Pancreas (tissue), 10 donors: ENCODE results near the gene MPRIP. TPM values are rescaled to one million over a fixed set of nuclear protein-coding genes. Genes with fewer than 3 reads are reported as not detected.
A peak's percentile ranks its signal among the peaks of the same experiment; 100 is the strongest.
"Not testable (repeated sequence)": the region's sequence is repeated elsewhere in the genome, so short reads cannot be mapped to it uniquely, and the experiment has no call there.

Experiments
- ATAC-seq, 4 donors: fragments of 200-7000 bp; cut with Tn5 transposase; one replicate each; pipeline versions ENCODE4 v1.8.0 to v1.9.1; 2020; ENCODE audit warnings: mild to moderate bottlenecking in 4 of 4, moderate library complexity in 4 of 4
- DNase-seq, 6 donors: peaks; one replicate each; pipeline ENCODE4 v3.0.0-alpha.2; 2020
- FAIRE-seq: peaks from 2 replicates; lab custom pipeline; 2012; peaks lifted over from hg19 to GRCh38; lab: Jason Lieb, UNC
- H3K27ac ChIP-seq, 4 donors: fragments of 200-600 bp; sonication (generic); 1 replicate in 3 of 4; 2 replicates in 1 of 4; pipeline versions ENCODE4 v1.5.0 to v1.8.0; 2020
- H3K27me3 ChIP-seq, 4 donors: fragments of 200-600 bp; one replicate each; pipeline ENCODE4 v1.8.0; 2021
- H3K36me3 ChIP-seq, 3 donors: fragments of 200-600 bp; sonication (generic) in 1 of 3; one replicate each; pipeline versions ENCODE4 v1.5.0 to v1.8.0; 2020 to 2021
- H3K4me1 ChIP-seq, 3 donors: fragments of 200-600 bp; one replicate each; pipeline ENCODE4 v1.8.0; 2021
- H3K4me3 ChIP-seq, 4 donors: fragments of 200-600 bp; sonication (generic) in 2 of 4; one replicate each; pipeline versions ENCODE4 v1.5.0 to v1.8.0; 2020 to 2021
- H3K9me3 ChIP-seq, 4 donors: fragments of 200-600 bp; one replicate each; pipeline ENCODE4 v1.8.0; 2021
- CTCF ChIP-seq, 4 donors: fragments of 200-600 bp; sonication (generic) in 3 of 4; IDR thresholded peaks; one replicate each; pipeline versions ENCODE4 v1.5.0 to v1.8.0; 2021; ENCODE audit warnings: antibody characterized with exemption in 4 of 4
- WGBS, 2 donors: extraction: QIAGEN DNeasy Blood & Tissue Kit; methylation state at CpG; one replicate each; pipeline ENCODE4 v1.1.7; 2013; 5-methylcytosine and 5-hydroxymethylcytosine counted together
- intact Hi-C, 3 donors: fragments of 100-400 bp; cut with DNase I; formaldehyde crosslinking; loops; one replicate each; pipeline versions ENCODE4 v1.11.1 to v1.14.2; 2022
- polyA plus RNA-seq, 2 donors: library from polyadenylated mRNA; stranded (reverse); fragments of 200-250 nt; gene quantifications; one replicate each; pipeline ENCODE4 v1.2.3, GENCODE V29; 2013
- total RNA-seq, 6 donors: library from RNA; stranded (reverse); fragmentation: NEBNext Ultra II Directional in 4 of 6; extraction: Animal tissue kit (Norgen Biotek cat#: 25700) in 4 of 6; gene quantifications; one replicate each; pipeline versions ENCODE4 v1.2.1 to v1.2.4, GENCODE V29; 2021 to 2023
- donor health status: healthy with polysubstance abuse.
- donor health status: DM: no; HTN: no; CAD: no; lungs with moderate emphysema.
- donor health status: DM: no; HTN: no; CAD: no.
- donor health status: control.
- donor health status: control.
- donor health status: Bipolar disorder and iron deficiency.
- donor health status: DM: yes; HTN: yes; CAD: no.
- donor health status: DM: no; HTN: no; CAD: no.
- donor health status: DM: no; HTN: no; CAD: no.
- donor health status: DM: yes; HTN: yes; CAD: no.

Gene MPRIP
- total and polyA plus RNA-seq, 8 donors = 91.8 to 242 (median 107) TPM

DNA sequence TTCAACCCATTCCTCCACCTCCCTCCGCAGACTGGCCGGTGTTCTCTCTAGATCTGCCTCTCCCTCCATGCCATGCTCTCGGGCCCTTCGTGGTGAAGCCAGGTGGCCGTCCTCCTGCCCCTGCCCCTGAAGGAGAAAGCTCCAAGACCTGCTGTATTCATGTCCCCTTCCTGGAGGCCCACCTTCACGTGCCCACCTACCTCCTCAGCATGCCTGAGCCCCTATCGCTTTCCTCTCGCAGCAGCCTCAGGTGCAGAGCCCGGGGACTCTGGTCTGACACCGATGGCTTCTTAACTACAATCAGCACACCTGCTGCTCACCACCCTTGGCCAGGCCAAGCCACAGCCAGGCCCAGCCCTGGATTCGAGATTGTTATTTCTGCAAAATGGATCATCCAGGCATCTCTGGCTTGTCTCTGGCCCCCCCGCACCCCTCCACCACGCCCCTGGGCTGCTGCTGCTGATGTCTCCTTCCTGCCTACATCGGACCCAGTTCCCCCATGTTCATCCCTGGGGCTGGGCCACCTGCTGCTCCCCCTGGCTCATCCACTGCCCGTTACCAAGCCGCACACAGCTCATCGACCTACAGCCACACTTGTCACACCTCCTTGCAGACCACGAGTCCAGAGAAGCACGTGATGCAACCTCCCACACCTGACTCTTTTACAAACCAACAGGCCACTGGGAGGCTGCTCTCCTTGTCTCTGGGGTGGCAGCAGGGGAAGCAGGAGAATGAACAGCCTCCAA, 37.8 kb upstream of the MPRIP start:
- intact Hi-C loops = loop anchor here in 1 of 3 donors (5.0 to 10.0 kb wide), 2 partner anchors 140 to 308 kb away; no protein-coding TSS in a partner anchor
- Histone ChIP-seq H3K27ac (no peak overlapping the region), H3K27me3 (no peaks in the 10 kb centered on the region), H3K36me3 (no peaks in the 10 kb centered on the region), H3K9me3 (no peaks in the 10 kb centered on the region), H3K4me1 (no peaks in the 10 kb centered on the region), H3K4me3 (no peak overlapping the region)
- DNase-seq (peak in 1 of 6 donors; percentile 27), FAIRE-seq (no peak), ATAC-seq (no peak)
- WGBS, 2 donors = 79 to 83% methylated on average over 19 of the region's 19 CpGs
- TF ChIP-seq CTCF (IDR thresholded peaks at IDR 0.05) = no peak

DNA sequence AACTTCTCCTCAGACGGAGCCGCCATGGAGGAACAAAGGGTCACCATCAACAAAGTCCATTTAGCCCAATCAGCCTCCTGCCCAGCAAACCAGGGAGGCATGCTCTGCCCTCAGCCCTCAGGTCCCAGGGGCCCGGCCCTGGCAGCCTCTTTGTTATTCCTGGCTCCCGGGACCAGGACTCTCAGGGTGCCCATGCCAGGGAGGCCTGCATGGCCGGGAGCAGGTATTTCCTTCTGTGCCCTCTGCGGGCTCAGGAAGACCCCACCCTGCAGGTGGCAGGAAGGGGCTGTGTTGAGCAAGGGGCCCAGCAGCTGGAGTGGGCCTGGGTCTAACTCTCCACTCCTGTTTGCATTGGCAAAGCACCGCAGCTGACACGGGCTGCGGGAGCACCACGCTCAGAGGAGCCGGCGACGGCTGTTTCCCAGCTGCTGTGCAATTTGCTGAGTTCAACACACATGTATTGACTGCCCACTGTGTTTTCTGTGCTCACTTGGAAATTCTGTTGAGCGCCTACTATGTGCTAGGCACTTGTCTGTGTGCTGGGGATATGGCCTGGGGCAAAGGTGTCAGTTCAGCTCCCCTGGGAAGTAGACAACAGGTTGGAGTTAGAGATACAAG, 37.2 kb upstream of the MPRIP start:
- ATAC-seq, H3K36me3 ChIP-seq, H3K9me3 ChIP-seq, H3K4me1 ChIP-seq, H3K27me3 ChIP-seq, FAIRE-seq, H3K4me3 ChIP-seq, H3K27ac ChIP-seq: not testable (repeated sequence)
- peak in 2 of 6 donors; percentile 29 to 54 for DNase-seq
- 77 to 83% methylated on average over 12 to 13 of the region's 14 CpGs for WGBS, 2 donors
- intact Hi-C loops = loop anchor here in 1 of 3 donors (5.0 to 10.0 kb wide), 2 partner anchors 140 to 307 kb away; no protein-coding TSS in a partner anchor

- not testable (repeated sequence) for FAIRE-seq, ATAC-seq
- peak in 2 of 6 donors; percentile 34 to 39 for DNase-seq
Observed at GRCh38 chr17:17007891-17008290, 34.4 kb upstream of the MPRIP start.

GRCh38 chr17:17008621-17009397, 33.4 kb upstream of the MPRIP start:
- DNase-seq, ATAC-seq, H3K4me1 ChIP-seq, H3K4me3 ChIP-seq, H3K27ac ChIP-seq, H3K9me3 ChIP-seq, FAIRE-seq, H3K36me3 ChIP-seq, H3K27me3 ChIP-seq: not testable (repeated sequence)
- intact Hi-C loops = loop anchor here in 1 of 3 donors (10.0 kb wide), 1 partner anchor 136 kb away; no protein-coding TSS in a partner anchor
- WGBS, 2 donors = 56 to 63% methylated on average over 10 of the region's 10 CpGs

More at GRCh38 chr17:17007891-17008290, 34.4 kb upstream of the MPRIP start:
- not testable (repeated sequence) for H3K4me3 ChIP-seq, H3K27ac ChIP-seq, H3K4me1 ChIP-seq, H3K36me3 ChIP-seq, H3K27me3 ChIP-seq, H3K9me3 ChIP-seq
- 71 to 91% methylated on average over 2 to 4 of the region's 6 CpGs for WGBS, 2 donors
- intact Hi-C loops = loop anchor here in 1 of 3 donors (10.0 kb wide), 1 partner anchor 137 kb away; no protein-coding TSS in a partner anchor

- not testable (repeated sequence) for H3K4me1 ChIP-seq, H3K36me3 ChIP-seq, H3K9me3 ChIP-seq, H3K27me3 ChIP-seq, H3K27ac ChIP-seq, FAIRE-seq, DNase-seq, H3K4me3 ChIP-seq
- ATAC-seq = peak; percentile 74 to 88 (median 83)
- intact Hi-C loops = loop anchor here in 2 of 3 donors (10.0 kb wide), 2 partner anchors 65 to 135 kb away; no protein-coding TSS in a partner anchor
- WGBS, 2 donors = 27 to 33% methylated on average over 1 of the region's 4 CpGs
Observed at GRCh38 chr17:17009972-17010371, 32.3 kb upstream of the MPRIP start.

DNA sequence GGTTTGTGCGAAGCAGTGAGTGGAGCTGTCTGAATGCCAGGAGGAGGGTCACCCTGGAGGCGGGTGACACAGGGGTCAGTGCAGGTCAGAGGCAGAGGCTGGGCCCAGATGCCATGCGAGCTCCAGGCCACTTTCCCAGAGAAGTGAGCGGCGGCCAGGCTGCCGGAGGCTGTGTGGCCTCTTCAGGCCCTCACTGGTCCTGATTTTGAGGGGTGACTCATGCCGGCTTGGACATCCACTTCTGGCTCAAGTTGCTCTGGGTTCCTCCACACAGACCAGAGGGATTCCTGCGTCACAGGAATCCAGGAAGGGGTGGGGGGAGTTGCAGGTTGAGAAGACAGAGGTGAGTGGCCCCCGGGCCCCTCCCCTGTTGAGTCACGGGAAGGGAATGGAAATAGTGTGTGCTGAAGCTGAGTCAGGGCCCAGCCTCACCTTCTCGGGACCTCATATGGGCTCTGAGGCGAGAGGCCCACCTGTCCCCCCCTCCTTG, 31.7 kb upstream of the MPRIP start:
- not testable (repeated sequence) for H3K36me3 ChIP-seq, H3K4me3 ChIP-seq, H3K27ac ChIP-seq, H3K27me3 ChIP-seq, H3K4me1 ChIP-seq, H3K9me3 ChIP-seq, FAIRE-seq
- peak; percentile 64 to 79 (median 72) for ATAC-seq
- WGBS, 2 donors = 24 to 30% methylated on average over 4 to 5 of the region's 12 CpGs
- peak in 2 of 6 donors; percentile 53 to 57 for DNase-seq
- intact Hi-C loops = loop anchor here in 1 of 3 donors (10.0 kb wide), 1 partner anchor 64 kb away; no protein-coding TSS in a partner anchor

- H3K4me3 ChIP-seq = not testable (repeated sequence)
Observed at GRCh38 chr17:17011043-17011907, 31.0 kb upstream of the MPRIP start.

GRCh38 chr17:17013828-17014747, 28.2 kb upstream of the MPRIP start:
- FAIRE-seq, H3K9me3 ChIP-seq, ATAC-seq, H3K27me3 ChIP-seq, H3K27ac ChIP-seq, H3K36me3 ChIP-seq, H3K4me3 ChIP-seq: not testable (repeated sequence)
- DNase-seq = peak in 1 of 6 donors; percentile 40
- 83 to 86% methylated on average over 13 of the region's 14 CpGs for WGBS, 2 donors
- peaks cover 9 to 12% (median 10%) of the 10 kb centered on the region in 3 donors for H3K4me1 ChIP-seq
- intact Hi-C loops = loop anchor here in 1 of 3 donors (10.0 kb wide), 1 partner anchor 61 kb away; no protein-coding TSS in a partner anchor

More at GRCh38 chr17:17011043-17011907, 31.0 kb upstream of the MPRIP start:
- not testable (repeated sequence) for H3K9me3 ChIP-seq, H3K27me3 ChIP-seq, H3K36me3 ChIP-seq, FAIRE-seq, H3K4me1 ChIP-seq
- peak in 1 of 6 donors; percentile 41 for DNase-seq
- intact Hi-C loops = loop anchor here in 1 of 3 donors (10.0 kb wide), 1 partner anchor 64 kb away; no protein-coding TSS in a partner anchor
- 76 to 80% methylated on average over 5 to 6 of the region's 12 CpGs for WGBS, 2 donors
- H3K27ac ChIP-seq = peak overlapping the region in 3 of 4 donors; percentile 23 to 50 (median 25)
- peak; percentile 12 to 63 (median 24) for ATAC-seq
